Measurements from ENCODE around the gene SUDS3.
"Not testable (repeated sequence)": the region's sequence is repeated elsewhere in the genome, so short reads cannot be mapped to it uniquely, and the experiment has no call there.

SUDS3 gene

GRCh38 chr12:118398524-118398923 is 22.2 kb downstream of the SUDS3 start:
- no peak for DNase-seq (ENCODE audit: low spot score)

- no peak for DNase-seq (ENCODE audit: low spot score)
Observed at GRCh38 chr12:118398940-118399339, 22.6 kb downstream of the SUDS3 start.

GRCh38 chr12:118402251-118402650 is 25.9 kb downstream of the SUDS3 start:
- peak; percentile 78 for DNase-seq (ENCODE audit: low spot score)

- peak; percentile 45 for DNase-seq (ENCODE audit: low spot score)
Observed at GRCh38 chr12:118404876-118405521, 28.6 kb downstream of the SUDS3 start.

GRCh38 chr12:118408241-118408640 is 31.9 kb downstream of the SUDS3 start:
- not testable (repeated sequence) for DNase-seq (ENCODE audit: low spot score)

- no peak for DNase-seq (ENCODE audit: low spot score)
Observed at GRCh38 chr12:118409834-118410233, 33.5 kb downstream of the SUDS3 start.

GRCh38 chr12:118417942-118418341 is 41.6 kb downstream of the SUDS3 start:
- DNase-seq (ENCODE audit: low spot score) = no peak

- no peak for DNase-seq (ENCODE audit: low spot score)
Observed at GRCh38 chr12:118418385-118419057, 42.2 kb downstream of the SUDS3 start.

GRCh38 chr12:118420673-118421072 is 44.3 kb downstream of the SUDS3 start:
- DNase-seq (ENCODE audit: low spot score) = no peak

- no peak for DNase-seq (ENCODE audit: low spot score)
Observed at GRCh38 chr12:118424884-118425283, 48.5 kb downstream of the SUDS3 start.

GRCh38 chr12:118425364-118425763 is 49.0 kb downstream of the SUDS3 start:
- DNase-seq (ENCODE audit: low spot score) = no peak

- DNase-seq (ENCODE audit: low spot score) = no peak
Observed at GRCh38 chr12:118427819-118428218, 51.5 kb downstream of the SUDS3 start.

- DNase-seq (ENCODE audit: low spot score) = no peak
Observed at GRCh38 chr12:118428643-118429042, 52.3 kb downstream of the SUDS3 start.

- DNase-seq (ENCODE audit: low spot score) = no peak
Observed at GRCh38 chr12:118429688-118430383, 53.5 kb downstream of the SUDS3 start.

- DNase-seq (ENCODE audit: low spot score) = no peak
Observed at GRCh38 chr12:118430516-118430915, 54.2 kb downstream of the SUDS3 start.

- peak; percentile 26 for DNase-seq (ENCODE audit: low spot score)
Observed at GRCh38 chr12:118432812-118433545, 56.6 kb downstream of the SUDS3 start.

GRCh38 chr12:118436002-118436730 is 59.8 kb downstream of the SUDS3 start:
- DNase-seq (ENCODE audit: low spot score) = no peak

- no peak for DNase-seq (ENCODE audit: low spot score)
Observed at GRCh38 chr12:118436986-118437385, 60.6 kb downstream of the SUDS3 start.

GRCh38 chr12:118439068-118439467 is 62.7 kb downstream of the SUDS3 start:
- DNase-seq (ENCODE audit: low spot score) = no peak

GRCh38 chr12:118446247-118446646 is 69.9 kb downstream of the SUDS3 start:
- no peak for DNase-seq (ENCODE audit: low spot score)

- no peak for DNase-seq (ENCODE audit: low spot score)
Observed at GRCh38 chr12:118447181-118447580, 70.8 kb downstream of the SUDS3 start.

GRCh38 chr12:118448341-118448740 is 72.0 kb downstream of the SUDS3 start:
- no peak for DNase-seq (ENCODE audit: low spot score)

All from AG08396 (cell line).